ENCODE data around the gene PSMC3.

- no peak for TF ChIP-seq CTCF (IDR thresholded peaks at IDR 0.05; ENCODE audit: low read depth, low read length, poor library complexity, severe bottlenecking)
- TF ChIP-seq EZH2phosphoT487 (IDR thresholded peaks at IDR 0.05; ENCODE audit: borderline replicate concordance, low read length) = no peak
Observed at GRCh38 chr11:47383071-47383470, 43.2 kb downstream of the PSMC3 start.
